ENCODE measurements around the gene EMX2. TPM values are rescaled to one million over a fixed set of nuclear protein-coding genes. Genes with fewer than 3 reads are reported as not detected.

EMX2 gene
- total RNA-seq, 1 experiment from 2014 or later = not detected

DNA sequence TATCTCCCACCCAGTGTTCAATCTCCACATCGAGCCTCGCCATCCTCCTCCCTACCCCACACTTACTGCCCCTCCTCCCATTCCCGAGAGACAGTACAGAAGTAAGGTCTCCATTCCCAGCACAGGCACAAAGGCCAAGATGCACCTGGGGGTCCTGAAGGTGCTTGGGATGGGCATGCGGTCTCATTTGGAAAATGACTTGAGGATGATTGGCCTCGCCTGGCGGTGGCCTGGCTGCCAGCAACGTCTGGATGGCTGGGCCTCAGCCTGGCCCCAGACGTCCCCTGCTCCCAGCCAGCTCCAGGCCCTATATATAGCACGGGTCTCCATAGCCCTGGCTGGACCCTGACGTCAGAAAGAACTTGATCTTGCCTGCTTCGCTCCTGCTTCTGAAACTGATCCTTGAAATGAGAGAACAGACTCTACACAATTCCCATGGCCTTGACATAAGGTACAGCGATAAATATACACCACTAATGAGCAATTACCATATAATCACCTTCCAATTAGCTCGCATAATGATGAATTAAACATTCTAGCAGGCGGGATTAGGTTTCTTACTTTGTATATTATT lies 11.8 kb downstream of the EMX2 start:
- Histone ChIP-seq H3K36me3 (replicated peaks; ENCODE audit: control insufficient read depth, insufficient read depth, low read length) (no peaks in the 10 kb centered on the region), H3K27me3 (ENCODE audit: control insufficient read depth, insufficient read depth, low read length) (peaks cover 77% of the 10 kb centered on the region), H3K4me3 (ENCODE audit: insufficient read depth, low read depth, low read length) (no peak overlapping the region)
- no peak for DNase-seq

DNA sequence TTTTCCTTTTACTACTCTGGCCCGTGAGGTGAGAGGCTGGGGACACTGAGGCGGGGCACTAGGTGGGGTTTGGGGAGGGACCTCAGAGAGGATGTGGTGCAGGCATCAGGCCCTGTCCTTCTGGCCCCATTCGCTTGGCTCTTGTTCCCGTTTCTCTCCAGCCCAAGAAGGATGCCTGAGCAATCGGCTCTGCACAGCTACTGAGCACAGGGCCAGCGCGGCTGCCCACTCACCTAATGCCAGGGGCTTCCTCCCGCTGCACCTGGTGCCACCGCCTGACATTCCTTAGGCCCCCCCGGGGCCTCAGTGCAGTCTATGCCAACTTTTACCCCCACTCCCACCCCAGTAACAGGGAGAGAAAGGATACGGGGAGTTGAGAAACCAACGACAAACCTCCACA lies 12.5 kb downstream of the EMX2 start:
- peaks cover 70% of the 10 kb centered on the region for H3K27me3 ChIP-seq (ENCODE audit: control insufficient read depth, insufficient read depth, low read length)

DNA sequence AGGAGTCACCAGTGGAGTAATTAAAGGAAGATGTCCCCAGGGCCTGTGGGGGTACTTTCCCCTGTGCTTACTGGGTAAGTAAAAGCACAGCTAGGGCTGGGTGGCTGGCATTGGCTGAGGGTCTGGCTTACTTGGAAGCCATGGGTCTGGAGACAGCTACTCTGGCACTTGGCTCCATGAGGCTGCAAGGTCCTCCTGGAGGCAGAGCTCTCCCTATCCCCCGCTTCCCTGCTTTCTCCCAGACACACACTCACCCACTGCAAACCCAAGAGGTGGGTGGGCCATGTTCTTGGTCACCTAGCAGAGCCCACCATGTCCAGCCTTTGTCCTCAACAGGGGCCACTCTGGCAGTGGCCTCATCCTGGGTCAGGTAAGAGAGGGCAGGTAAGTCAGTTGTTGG lies 13.3 kb downstream of the EMX2 start:
- H3K27me3 ChIP-seq (ENCODE audit: control insufficient read depth, insufficient read depth, low read length) = peaks cover 61% of the 10 kb centered on the region
- H3K36me3 ChIP-seq (replicated peaks; ENCODE audit: control insufficient read depth, insufficient read depth, low read length) = no peaks in the 10 kb centered on the region
- DNase-seq = no peak
- no peak overlapping the region for H3K4me3 ChIP-seq (ENCODE audit: insufficient read depth, low read depth, low read length)

More for the DNA sequence above, 12.5 kb downstream of the EMX2 start:
- H3K4me3 ChIP-seq (ENCODE audit: insufficient read depth, low read depth, low read length) = no peak overlapping the region
- no peak for DNase-seq
- H3K36me3 ChIP-seq (replicated peaks; ENCODE audit: control insufficient read depth, insufficient read depth, low read length) = no peaks in the 10 kb centered on the region

DNA sequence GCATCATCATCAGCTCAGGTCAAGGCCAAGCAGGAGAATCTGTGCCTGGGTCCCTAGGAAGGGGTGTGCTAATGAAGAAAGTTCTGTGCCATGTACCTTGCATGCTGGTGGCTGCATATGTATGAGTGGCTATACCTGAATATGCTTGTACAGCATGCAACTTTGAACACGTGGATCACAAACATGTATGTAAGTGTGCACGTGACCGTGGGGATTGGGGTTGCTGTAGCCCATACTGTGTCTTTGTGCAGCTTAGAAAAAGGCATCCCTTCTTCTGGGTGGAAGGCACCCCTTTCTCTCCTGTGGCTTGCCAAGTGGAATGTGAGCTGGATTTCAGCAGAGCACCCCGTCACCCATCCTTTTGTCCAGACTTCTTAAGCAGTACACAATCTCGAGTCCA lies 13.8 kb downstream of the EMX2 start:
- peaks cover 56% of the 10 kb centered on the region for H3K27me3 ChIP-seq (ENCODE audit: control insufficient read depth, insufficient read depth, low read length)
- DNase-seq = no peak
- no peaks in the 10 kb centered on the region for H3K36me3 ChIP-seq (replicated peaks; ENCODE audit: control insufficient read depth, insufficient read depth, low read length)
- no peak overlapping the region for H3K4me3 ChIP-seq (ENCODE audit: insufficient read depth, low read depth, low read length)

DNA sequence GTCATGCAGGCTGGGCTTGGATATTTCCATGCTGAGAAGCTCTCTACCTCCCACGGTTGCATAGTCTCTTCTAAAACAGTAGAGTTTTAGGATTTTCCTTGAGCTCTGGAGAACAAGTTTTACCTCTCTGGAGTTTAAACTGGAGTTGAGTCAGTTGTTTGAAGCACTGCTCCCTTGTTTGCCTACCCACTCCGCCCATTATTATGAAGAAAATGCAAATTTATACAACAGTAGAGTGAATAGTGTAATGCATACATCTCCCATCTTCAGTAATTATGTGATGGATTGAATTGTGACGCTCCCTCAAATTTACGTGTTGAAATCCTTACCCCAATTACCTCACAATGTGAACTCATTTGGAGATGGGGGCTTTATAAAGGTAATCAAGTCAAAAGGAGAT lies 17.2 kb downstream of the EMX2 start:
- Histone ChIP-seq H3K4me3 (ENCODE audit: insufficient read depth, low read depth, low read length) (no peak overlapping the region), H3K36me3 (replicated peaks; ENCODE audit: control insufficient read depth, insufficient read depth, low read length) (no peaks in the 10 kb centered on the region), H3K27me3 (ENCODE audit: control insufficient read depth, insufficient read depth, low read length) (peaks cover 23% of the 10 kb centered on the region)
- no peak for DNase-seq

DNA sequence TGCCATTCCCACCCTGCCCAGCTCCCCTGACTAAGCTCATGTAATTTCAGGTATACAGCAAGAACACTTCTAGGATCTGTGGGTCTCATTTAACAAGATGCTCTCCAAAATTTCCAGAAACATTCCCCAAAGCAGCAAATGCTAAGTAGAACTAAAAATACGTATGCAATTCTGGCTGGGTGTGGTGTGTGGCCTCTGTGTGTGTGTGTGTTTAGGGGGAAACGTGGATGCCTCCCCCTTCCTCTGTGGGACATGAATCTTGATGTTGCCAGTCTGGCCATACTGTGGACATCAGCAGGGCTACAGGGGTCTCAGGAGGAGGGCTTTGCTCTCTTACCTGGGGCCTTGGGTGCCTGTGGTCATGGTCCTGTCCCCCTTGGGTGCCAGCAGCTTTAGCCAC lies 18.4 kb downstream of the EMX2 start:
- no peak for DNase-seq
- no peak overlapping the region for H3K4me3 ChIP-seq (ENCODE audit: insufficient read depth, low read depth, low read length)
- H3K27me3 ChIP-seq (ENCODE audit: control insufficient read depth, insufficient read depth, low read length) = peaks cover 10% of the 10 kb centered on the region
- H3K36me3 ChIP-seq (replicated peaks; ENCODE audit: control insufficient read depth, insufficient read depth, low read length) = no peaks in the 10 kb centered on the region

DNA sequence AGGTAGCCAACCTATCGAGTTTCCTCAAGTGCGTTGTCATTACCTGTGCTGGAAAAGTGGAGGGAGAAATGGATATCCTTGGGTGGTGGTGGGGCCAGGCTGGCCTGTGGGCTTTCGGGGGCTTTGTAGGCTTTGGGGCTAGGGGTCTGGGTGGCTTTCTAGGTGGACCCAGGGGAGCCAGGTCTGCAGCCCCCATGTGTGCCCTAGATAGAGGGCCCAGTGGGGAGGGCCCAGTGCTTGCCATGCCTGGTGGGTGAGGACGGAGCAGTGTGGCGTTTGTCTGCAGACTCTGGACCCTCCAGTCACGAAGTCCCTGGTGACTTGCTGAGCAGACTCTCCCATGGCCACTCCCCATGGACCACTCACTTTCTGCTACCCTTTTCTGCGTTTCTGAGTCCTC lies 19.7 kb downstream of the EMX2 start:
- Histone ChIP-seq H3K4me3 (ENCODE audit: insufficient read depth, low read depth, low read length) (no peak overlapping the region), H3K27me3 (ENCODE audit: control insufficient read depth, insufficient read depth, low read length) (no peaks in the 10 kb centered on the region), H3K36me3 (replicated peaks; ENCODE audit: control insufficient read depth, insufficient read depth, low read length) (no peaks in the 10 kb centered on the region)
- no peak for DNase-seq

DNA sequence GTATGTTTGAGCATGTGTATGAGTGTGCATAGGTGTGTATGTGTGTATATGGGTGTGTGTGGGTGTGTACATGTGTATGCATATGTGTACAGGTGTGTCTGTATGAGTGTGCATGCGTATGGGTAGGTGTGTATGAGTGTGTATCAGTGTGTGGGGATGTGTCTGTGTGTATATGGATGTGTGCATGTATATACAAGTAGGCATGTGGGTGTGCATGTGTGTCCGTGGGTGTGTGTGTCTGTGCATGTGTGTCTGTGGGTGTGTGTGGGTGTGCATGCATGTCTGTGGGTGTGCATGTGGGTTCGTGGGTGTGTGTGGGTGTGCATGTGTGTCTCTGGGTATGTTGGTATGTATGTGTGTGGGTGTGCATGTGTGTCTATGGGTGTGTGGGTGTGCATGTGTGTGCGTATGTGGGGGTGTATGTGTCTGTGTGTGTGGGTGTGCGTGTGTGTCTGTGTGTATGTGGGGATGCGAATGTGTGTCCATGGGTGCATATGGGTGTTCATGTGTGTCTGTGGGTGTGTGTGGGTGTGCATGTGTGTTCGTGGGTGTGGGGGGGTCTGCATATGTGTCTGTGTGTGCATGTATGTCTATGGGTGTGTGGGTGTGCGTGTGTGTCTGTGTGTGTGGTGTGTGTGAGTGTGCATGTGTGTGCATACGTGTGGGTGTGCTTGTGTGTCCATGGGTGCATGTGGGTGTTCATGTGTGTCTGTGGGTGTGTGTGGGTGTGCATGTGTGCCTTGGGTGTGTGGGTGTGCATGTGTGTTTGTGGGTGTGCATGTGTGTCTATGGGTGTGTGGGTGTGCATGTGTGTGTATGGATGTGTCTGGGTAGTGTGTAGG lies 20.6 kb downstream of the EMX2 start:
- no peaks in the 10 kb centered on the region for H3K27me3 ChIP-seq (ENCODE audit: control insufficient read depth, insufficient read depth, low read length)
- DNase-seq = no peak
- H3K36me3 ChIP-seq (replicated peaks; ENCODE audit: control insufficient read depth, insufficient read depth, low read length) = no peaks in the 10 kb centered on the region
- no peak overlapping the region for H3K4me3 ChIP-seq (ENCODE audit: insufficient read depth, low read depth, low read length)

DNA sequence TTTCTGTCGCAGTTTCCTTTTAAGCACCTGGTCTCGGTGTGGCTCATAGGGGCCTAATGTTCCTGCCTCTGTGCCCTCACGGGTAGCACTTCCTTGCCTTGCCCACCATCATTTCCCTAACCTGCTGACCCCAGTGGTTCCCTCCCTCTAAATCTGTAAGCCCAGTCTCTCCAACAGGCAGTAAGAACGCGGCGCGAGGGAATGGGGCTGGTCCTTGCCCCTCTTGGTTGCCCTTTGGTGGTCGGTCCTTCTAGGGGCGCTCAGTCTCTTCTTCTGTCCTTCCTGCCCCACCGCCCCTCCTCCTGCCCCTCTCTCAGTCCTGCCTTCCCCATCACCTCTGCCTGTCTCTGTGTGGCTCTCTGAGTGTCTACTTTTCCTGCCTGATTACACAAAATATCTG lies 21.2 kb downstream of the EMX2 start:
- no peak for DNase-seq
- Histone ChIP-seq H3K36me3 (replicated peaks; ENCODE audit: control insufficient read depth, insufficient read depth, low read length) (no peaks in the 10 kb centered on the region), H3K4me3 (ENCODE audit: insufficient read depth, low read depth, low read length) (no peak overlapping the region), H3K27me3 (ENCODE audit: control insufficient read depth, insufficient read depth, low read length) (no peaks in the 10 kb centered on the region; the same call in 1 of the 2 replicates)

DNA sequence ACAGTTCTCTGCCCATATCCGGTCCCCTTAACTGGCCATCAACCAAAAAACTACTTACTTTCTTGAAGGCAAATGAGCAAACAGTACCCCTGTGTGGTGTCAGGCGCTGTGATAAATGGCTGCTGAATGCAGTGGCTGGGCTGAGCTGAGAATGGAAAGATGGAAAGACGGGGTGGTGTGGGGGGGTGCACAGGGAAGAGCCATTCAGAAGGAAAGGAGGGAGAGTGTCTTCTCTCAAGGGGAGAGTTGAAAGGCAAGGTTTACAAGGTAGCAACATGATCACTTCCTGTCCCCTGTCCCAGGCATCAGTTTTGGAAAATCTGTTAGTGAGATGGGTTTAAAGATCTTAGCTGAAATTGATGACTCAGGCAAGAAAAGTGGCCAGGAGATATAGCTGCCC lies 22.5 kb downstream of the EMX2 start:
- no peak for DNase-seq
- H3K4me3 ChIP-seq (ENCODE audit: insufficient read depth, low read depth, low read length) = no peak overlapping the region
- H3K36me3 ChIP-seq (replicated peaks; ENCODE audit: control insufficient read depth, insufficient read depth, low read length) = no peaks in the 10 kb centered on the region
- H3K27me3 ChIP-seq (ENCODE audit: control insufficient read depth, insufficient read depth, low read length) = peaks cover 2% of the 10 kb centered on the region; the same call in 1 of the 2 replicates

DNA sequence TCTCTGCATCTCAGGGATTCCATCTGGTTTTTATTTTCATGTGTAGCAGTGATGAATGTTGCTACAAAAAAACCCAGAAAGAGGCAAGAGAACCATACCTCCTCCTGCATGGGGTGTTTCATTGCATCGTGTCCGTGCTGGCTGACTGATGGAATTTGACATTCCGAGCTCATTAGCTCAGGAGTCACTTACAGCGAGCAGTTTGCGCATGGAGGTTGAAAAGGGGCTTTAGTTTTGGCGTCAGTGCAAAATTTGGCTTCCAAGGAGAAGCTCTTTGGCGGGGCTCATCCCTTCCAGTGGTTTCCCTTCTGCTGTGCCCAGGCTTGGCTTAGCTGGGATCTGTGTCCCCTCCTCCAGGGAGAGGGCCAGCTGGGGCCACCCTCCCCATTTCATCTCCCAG lies 25.8 kb downstream of the EMX2 start:
- Histone ChIP-seq H3K27me3 (ENCODE audit: control insufficient read depth, insufficient read depth, low read length) (peaks cover 2% of the 10 kb centered on the region; the same call in 1 of the 2 replicates), H3K36me3 (replicated peaks; ENCODE audit: control insufficient read depth, insufficient read depth, low read length) (no peaks in the 10 kb centered on the region), H3K4me3 (ENCODE audit: insufficient read depth, low read depth, low read length) (no peak overlapping the region)
- no peak for DNase-seq

DNA sequence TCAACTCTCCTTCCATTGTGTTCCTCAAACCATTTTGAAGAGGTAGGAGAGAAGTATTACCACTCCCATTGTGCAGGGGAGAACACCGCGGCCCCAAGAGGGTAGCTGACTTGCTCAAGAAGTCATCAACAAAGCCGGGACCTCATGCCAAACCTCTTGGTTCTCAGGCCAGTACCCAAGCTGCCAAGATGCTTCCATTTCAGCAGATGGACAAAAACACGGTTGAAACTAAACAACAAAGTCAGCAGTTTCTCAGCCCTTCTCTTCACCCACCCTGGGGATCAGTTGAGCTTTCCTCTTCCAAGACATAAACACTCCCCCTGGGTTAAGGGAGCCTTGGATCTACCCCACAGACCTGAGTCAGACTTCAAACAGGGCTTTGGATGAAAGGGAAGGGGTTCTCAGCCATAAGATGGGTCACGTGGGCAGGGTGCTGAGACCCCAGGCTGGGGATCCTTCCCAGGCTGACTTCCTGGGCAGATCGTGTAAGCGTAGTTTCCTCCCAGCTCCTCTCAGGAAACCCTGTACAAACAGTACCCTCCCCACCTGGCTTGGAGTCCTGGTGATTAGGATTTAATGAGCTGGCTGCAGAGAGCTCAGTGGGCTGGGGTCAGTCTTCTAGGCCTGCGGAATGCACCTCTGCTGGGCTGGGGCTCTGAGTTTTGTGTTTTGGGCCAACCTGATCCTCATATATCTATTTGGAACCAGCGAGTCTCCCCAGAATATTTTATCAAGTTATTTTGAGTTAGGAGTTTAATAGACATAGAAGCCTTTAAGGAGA lies 27.3 kb downstream of the EMX2 start:
- Histone ChIP-seq H3K4me3 (ENCODE audit: insufficient read depth, low read depth, low read length) (no peak overlapping the region), H3K36me3 (replicated peaks; ENCODE audit: control insufficient read depth, insufficient read depth, low read length) (no peaks in the 10 kb centered on the region), H3K27me3 (ENCODE audit: control insufficient read depth, insufficient read depth, low read length) (peaks cover 2% of the 10 kb centered on the region; the same call in 1 of the 2 replicates)
- DNase-seq = no peak

DNA sequence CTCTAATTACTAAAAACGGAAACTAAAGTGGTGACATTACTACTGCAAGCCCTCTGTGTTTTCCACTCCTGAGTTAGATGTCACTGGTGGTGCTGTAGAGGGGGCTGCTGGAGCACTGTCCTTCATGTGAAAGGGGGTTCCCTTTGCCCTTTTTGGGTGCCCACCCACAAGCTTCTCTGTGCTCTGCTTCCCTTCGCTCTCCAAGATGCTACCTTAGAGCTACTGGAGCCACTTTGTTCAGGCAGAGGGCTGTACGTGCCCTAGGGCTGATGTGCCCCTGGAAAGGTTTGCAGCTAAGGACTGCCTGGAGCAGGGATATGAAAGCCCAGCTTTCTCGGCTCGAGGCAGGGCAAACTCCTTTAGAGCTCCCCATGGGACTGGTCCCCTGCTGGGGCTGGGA lies 28.3 kb downstream of the EMX2 start:
- H3K4me3 ChIP-seq (ENCODE audit: insufficient read depth, low read depth, low read length) = no peak overlapping the region
- H3K27me3 ChIP-seq (ENCODE audit: control insufficient read depth, insufficient read depth, low read length) = peaks cover 2% of the 10 kb centered on the region; the same call in 1 of the 2 replicates
- no peaks in the 10 kb centered on the region for H3K36me3 ChIP-seq (replicated peaks; ENCODE audit: control insufficient read depth, insufficient read depth, low read length)
- no peak for DNase-seq

DNA sequence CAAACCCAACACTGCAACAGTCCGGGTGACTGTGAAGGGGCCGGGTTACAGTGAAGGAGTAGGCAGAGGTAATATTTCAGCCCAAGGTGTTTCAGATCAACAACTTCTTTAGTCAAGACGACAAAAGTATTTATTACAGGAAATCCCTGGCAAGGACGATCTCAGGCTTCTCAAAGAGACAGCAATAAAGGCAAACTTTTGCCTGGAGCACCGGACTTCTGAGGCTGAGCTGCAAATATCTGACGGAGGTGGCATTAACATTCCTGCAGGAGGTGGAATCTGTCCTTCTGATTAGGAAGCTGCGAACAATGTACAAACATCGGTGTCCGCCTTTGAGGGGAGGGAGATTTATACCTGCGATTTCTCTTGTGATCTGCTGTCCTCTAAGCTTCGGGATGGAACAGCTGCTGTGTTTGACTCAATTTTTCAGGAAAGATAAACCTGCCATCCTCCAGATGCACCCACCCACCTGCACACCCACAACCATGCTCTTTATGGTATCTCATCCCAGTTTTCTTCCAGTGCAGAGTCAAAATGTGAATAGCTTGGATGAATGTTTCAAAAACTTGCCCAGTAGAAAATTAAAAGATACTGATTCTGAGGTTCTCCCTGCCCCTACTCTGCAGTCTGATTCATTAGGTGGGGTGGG lies 32.1 kb downstream of the EMX2 start:
- DNase-seq = no peak
- no peak overlapping the region for H3K4me3 ChIP-seq (ENCODE audit: insufficient read depth, low read depth, low read length)
- H3K36me3 ChIP-seq (replicated peaks; ENCODE audit: control insufficient read depth, insufficient read depth, low read length) = no peaks in the 10 kb centered on the region
- no peaks in the 10 kb centered on the region for H3K27me3 ChIP-seq (ENCODE audit: control insufficient read depth, insufficient read depth, low read length)

All from H7 (cell line).